GM18867 (cell line): Measurements from ENCODE around the gene ANLN.
"Not testable (repeated sequence)": the region's sequence is repeated elsewhere in the genome, so short reads cannot be mapped to it uniquely, and the experiment has no call there.

Experiments used
- ATAC-seq: cut with Tn5 transposase; IDR thresholded peaks from one replicate; pipeline ENCODE4 v1.9.1; 2021; ENCODE audit warnings: mild to moderate bottlenecking, moderate library complexity; ENCODE audit not compliant: unreplicated experiment

The ANLN gene

GRCh38 chr7:36389371-36390198 lies at the start of gene ANLN:
Gene ANLN, plus strand, starts transcription at chr7:36389862. Its CDS starts 165 bp downstream, at chr7:36390027.
- ATAC-seq: peak; percentile 81

GRCh38 chr7:36343548-36343947 lies 46.1 kb upstream of the ANLN start:
- ATAC-seq: no peak

GRCh38 chr7:36344622-36345021 lies 45.0 kb upstream of the ANLN start:
- no peak for ATAC-seq

GRCh38 chr7:36346260-36346831 lies 43.3 kb upstream of the ANLN start:
- no peak for ATAC-seq

- no peak for ATAC-seq
These were observed 41.4 kb upstream of the ANLN start for GRCh38 chr7:36348256-36348655.

GRCh38 chr7:36348771-36349170 lies 40.9 kb upstream of the ANLN start:
- no peak for ATAC-seq

- no peak for ATAC-seq
These were observed 40.0 kb upstream of the ANLN start for GRCh38 chr7:36349626-36350025.

GRCh38 chr7:36355490-36355889 lies 34.2 kb upstream of the ANLN start:
- no peak for ATAC-seq

- ATAC-seq: no peak
These were observed 32.6 kb upstream of the ANLN start for GRCh38 chr7:36357054-36357453.

- ATAC-seq: no peak
These were observed 31.1 kb upstream of the ANLN start for GRCh38 chr7:36358589-36358988.

GRCh38 chr7:36360244-36360643 lies 29.4 kb upstream of the ANLN start:
- no peak for ATAC-seq

- ATAC-seq: no peak
These were observed 28.4 kb upstream of the ANLN start for GRCh38 chr7:36361227-36361626.

- no peak for ATAC-seq
These were observed 26.1 kb upstream of the ANLN start for GRCh38 chr7:36363515-36363914.

GRCh38 chr7:36366005-36366717 lies 23.5 kb upstream of the ANLN start:
- no peak for ATAC-seq

- ATAC-seq: peak; percentile 99
These were observed 22.7 kb upstream of the ANLN start for GRCh38 chr7:36366718-36367560.

- no peak for ATAC-seq
These were observed 22.0 kb upstream of the ANLN start for GRCh38 chr7:36367561-36368077.

GRCh38 chr7:36368496-36368895 lies 21.2 kb upstream of the ANLN start:
- ATAC-seq: no peak

GRCh38 chr7:36369171-36369570 lies 20.5 kb upstream of the ANLN start:
- ATAC-seq: no peak

GRCh38 chr7:36370046-36370445 lies 19.6 kb upstream of the ANLN start:
- no peak for ATAC-seq

GRCh38 chr7:36372156-36372555 lies 17.5 kb upstream of the ANLN start:
- no peak for ATAC-seq

GRCh38 chr7:36378555-36378954 lies 11.1 kb upstream of the ANLN start:
- not testable (repeated sequence) for ATAC-seq
